ENCODE measurements around the gene PARVA. TPM values are rescaled to one million over a fixed set of nuclear protein-coding genes. Genes with fewer than 3 reads are reported as not detected.

Gene PARVA
- total RNA-seq, 2 experiments from 2014 or later, result 0.11 to 0.14 TPM

DNA sequence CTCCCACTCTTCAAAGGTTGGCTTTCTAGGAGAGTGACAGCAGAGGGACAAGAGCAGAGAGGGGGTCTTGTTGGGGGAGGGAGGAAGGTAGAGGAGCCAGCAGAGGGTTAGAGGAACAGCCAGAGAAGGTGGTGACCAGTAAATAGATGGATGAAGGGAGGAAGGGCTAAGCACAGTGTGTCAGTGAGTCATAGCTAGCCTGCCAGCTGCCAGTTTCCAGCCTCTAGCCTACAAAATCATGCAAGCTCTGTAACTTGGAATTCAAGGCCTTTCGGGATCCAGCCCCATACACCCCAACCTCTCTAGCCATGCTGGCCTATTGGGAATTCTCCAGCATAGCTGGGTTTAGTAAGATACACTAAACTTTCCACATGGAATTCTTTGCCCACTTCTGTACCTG is 149.4 kb downstream of the PARVA start:
- DNase-seq (no peak), ATAC-seq (no peak)
- CTCF ChIA-PET, result no interaction called here
- Mint-ChIP-seq H3K36me3 (ENCODE audit: low read depth) (no peaks in the 10 kb centered on the region), H3K4me1 (no peaks in the 10 kb centered on the region), H3K4me3 (no peak overlapping the region), H3K27me3 (peaks cover 2% of the 10 kb centered on the region), H3K27ac (no peak overlapping the region), H3K9me3 (ENCODE audit: low read depth) (no peaks in the 10 kb centered on the region)
- POLR2A ChIA-PET, result no interaction called here
- intact Hi-C loops (cut with DNase I, micrococcal nuclease), result no loop called here

DNA sequence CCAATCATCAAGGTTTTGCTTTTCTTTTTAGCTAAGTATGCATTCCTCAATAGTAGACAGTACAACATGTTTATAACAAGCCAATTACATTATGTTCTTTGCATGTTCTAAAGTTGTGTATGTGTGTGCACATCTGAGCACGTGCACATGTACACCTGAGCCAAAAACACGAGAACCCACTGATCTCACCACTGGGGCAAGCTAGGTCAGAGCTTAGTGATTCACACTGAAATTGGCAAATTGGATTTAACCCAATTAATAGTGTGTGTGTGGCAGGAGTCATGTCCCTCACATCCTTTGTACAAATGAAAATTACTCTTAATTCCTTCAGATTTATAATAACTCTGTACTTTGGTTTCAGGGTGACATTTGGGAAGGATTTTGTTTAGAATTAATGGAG is 151.1 kb downstream of the PARVA start:
- no peak overlapping the region for H3K27ac Mint-ChIP-seq
- ATAC-seq, result no peak

DNA sequence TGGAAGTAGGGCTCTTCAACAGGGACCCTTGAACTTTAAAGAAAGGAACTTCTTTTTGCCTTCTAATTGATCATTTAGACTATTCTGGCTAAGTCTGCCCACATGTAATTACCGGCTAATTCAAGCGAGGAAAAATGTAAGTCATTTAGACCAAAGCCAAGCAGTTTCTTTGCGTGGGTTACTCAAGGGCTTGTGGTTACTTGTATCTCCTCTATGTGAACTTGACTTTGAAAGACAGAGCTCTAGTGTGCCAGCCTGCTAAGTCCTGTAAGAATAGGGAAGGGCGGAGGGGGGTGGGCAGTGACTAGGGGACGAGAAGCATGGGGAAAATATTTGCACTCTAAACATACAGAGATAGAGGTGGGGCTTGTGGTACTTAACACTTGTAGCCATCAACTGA is 151.7 kb downstream of the PARVA start:
- CTCF ChIA-PET, result no interaction called here
- H3K36me3 Mint-ChIP-seq (ENCODE audit: low read depth), result no peaks in the 10 kb centered on the region
- H3K4me1 Mint-ChIP-seq, result no peaks in the 10 kb centered on the region
- no peaks in the 10 kb centered on the region for H3K9me3 Mint-ChIP-seq (ENCODE audit: low read depth)
- DNase-seq, result no peak
- intact Hi-C loops (cut with DNase I, micrococcal nuclease), result no loop called here
- no peak overlapping the region for H3K27ac Mint-ChIP-seq
- ATAC-seq, result no peak
- POLR2A ChIA-PET, result no interaction called here
- H3K4me3 Mint-ChIP-seq, result no peak overlapping the region
- H3K27me3 Mint-ChIP-seq, result no peaks in the 10 kb centered on the region

More for the DNA sequence above, 151.1 kb downstream of the PARVA start:
- H3K36me3 Mint-ChIP-seq (ENCODE audit: low read depth), result no peaks in the 10 kb centered on the region
- no peaks in the 10 kb centered on the region for H3K9me3 Mint-ChIP-seq (ENCODE audit: low read depth)
- intact Hi-C loops (cut with DNase I, micrococcal nuclease), result no loop called here
- CTCF ChIA-PET, result no interaction called here
- DNase-seq, result no peak
- no peak overlapping the region for H3K4me3 Mint-ChIP-seq
- no peaks in the 10 kb centered on the region for H3K27me3 Mint-ChIP-seq
- H3K4me1 Mint-ChIP-seq, result no peaks in the 10 kb centered on the region
- POLR2A ChIA-PET, result no interaction called here

DNA sequence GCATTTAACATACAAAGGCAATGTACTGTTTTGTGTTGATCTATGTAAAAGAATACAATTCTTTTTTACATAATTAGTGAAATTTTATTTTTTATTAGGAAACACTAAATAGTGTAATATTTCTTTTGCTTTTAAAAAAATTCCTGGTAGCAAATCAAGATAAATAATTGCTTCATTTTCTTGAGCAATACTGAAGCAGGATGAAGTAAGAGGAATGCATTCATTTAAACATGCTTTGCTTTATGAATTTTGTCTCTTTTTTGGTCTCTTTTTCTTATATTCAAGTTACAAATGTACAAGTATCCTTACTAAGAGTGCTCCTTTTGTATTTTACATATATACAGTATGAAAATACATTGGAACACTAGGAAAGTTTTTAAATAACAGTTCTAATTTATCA is 152.4 kb downstream of the PARVA start:
- Mint-ChIP-seq H3K9me3 (ENCODE audit: low read depth) (no peaks in the 10 kb centered on the region), H3K27me3 (no peaks in the 10 kb centered on the region), H3K4me1 (no peaks in the 10 kb centered on the region), H3K27ac (no peak overlapping the region), H3K4me3 (no peak overlapping the region), H3K36me3 (ENCODE audit: low read depth) (no peaks in the 10 kb centered on the region)
- no peak for ATAC-seq
- CTCF ChIA-PET, result no interaction called here
- intact Hi-C loops (cut with DNase I, micrococcal nuclease), result no loop called here
- POLR2A ChIA-PET, result no interaction called here
- no peak for DNase-seq

DNA sequence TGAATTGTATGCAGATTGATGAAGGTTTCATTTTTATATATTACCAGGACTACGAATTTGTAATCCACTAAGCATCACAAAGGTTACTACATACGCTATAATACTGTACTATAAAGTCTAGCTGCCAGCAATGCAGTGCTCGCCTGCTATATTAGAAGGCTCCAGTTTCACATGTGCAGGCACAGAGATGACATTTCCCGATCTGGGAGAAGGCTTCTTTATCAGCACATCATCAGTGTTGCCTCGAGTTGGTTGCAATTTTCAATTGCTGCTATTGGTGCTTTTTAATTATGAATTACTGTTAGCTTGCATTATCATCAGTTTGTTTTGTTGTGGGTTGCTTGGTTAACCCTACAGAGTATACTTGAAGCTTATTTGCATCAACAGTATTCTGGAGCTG is 153.6 kb downstream of the PARVA start:
- Mint-ChIP-seq H3K9me3 (ENCODE audit: low read depth) (no peaks in the 10 kb centered on the region), H3K27me3 (no peaks in the 10 kb centered on the region), H3K4me1 (no peaks in the 10 kb centered on the region), H3K27ac (no peak overlapping the region), H3K36me3 (ENCODE audit: low read depth) (no peaks in the 10 kb centered on the region), H3K4me3 (no peak overlapping the region)
- intact Hi-C loops (cut with DNase I, micrococcal nuclease), result no loop called here
- POLR2A ChIA-PET, result no interaction called here
- no peak for DNase-seq
- no peak for ATAC-seq
- CTCF ChIA-PET, result interaction anchor here (0.5 kb wide), 1 partner anchor 1618 kb away, joined by 3 read pairs; no protein-coding TSS in a partner anchor

DNA sequence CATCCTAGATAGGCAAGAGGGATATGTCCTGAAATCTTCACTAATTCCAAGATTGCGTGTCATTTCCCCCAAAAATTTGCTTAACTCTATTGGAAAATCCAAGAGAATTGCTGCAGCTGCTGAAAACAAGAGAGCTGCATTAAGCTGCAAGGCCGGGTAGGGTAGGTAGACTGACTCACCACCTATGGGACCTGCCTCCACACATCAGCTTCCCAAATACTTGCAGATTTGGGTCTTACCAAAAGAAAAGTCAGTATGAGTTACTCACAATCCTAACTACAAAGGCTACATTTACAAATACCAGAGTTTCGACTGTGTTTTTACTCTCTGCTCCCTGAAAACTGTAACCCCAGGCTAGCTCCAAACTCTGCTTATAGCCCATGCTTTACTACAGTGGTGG is 154.3 kb downstream of the PARVA start:
- no peak for DNase-seq
- Mint-ChIP-seq H3K9me3 (ENCODE audit: low read depth) (no peaks in the 10 kb centered on the region), H3K36me3 (ENCODE audit: low read depth) (no peaks in the 10 kb centered on the region), H3K4me3 (no peak overlapping the region), H3K4me1 (no peaks in the 10 kb centered on the region), H3K27me3 (peaks cover 4% of the 10 kb centered on the region), H3K27ac (no peak overlapping the region)
- no peak for ATAC-seq
- ChIA-PET POLR2A (no interaction called here), CTCF (interaction anchor here (0.5 kb wide), 2 partner anchors 913 to 1619 kb away, joined by 3 read pairs; no protein-coding TSS in a partner anchor)
- intact Hi-C loops (cut with DNase I, micrococcal nuclease), result no loop called here

DNA sequence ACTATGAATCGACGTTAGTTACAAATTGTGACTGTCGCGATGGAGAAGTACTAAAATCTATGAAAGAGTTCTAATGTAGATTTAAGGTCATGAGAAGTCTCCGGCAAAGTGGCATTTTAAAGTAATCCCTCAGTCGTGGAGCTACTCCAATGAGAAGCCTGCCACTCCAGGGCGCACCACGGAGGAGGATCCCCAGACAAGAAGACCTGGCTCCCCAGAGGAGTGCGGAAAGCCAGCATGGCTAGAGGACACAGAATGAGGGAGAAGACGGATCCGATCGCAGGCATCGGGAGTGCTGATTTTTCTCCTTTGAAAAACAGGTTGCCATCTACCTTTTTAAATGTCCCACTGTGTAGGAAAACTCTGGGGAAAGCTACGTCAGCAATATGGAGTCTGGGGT is 155.2 kb downstream of the PARVA start:
- ATAC-seq (no peak), DNase-seq (no peak)
- H3K27me3 Mint-ChIP-seq, result peaks cover 8% of the 10 kb centered on the region
- H3K9me3 Mint-ChIP-seq (ENCODE audit: low read depth), result no peaks in the 10 kb centered on the region
- H3K36me3 Mint-ChIP-seq (ENCODE audit: low read depth), result no peaks in the 10 kb centered on the region
- CTCF ChIA-PET, result no interaction called here
- no peaks in the 10 kb centered on the region for H3K4me1 Mint-ChIP-seq
- no peak overlapping the region for H3K27ac Mint-ChIP-seq
- POLR2A ChIA-PET, result no interaction called here
- intact Hi-C loops (cut with DNase I, micrococcal nuclease), result no loop called here
- H3K4me3 Mint-ChIP-seq, result no peak overlapping the region

DNA sequence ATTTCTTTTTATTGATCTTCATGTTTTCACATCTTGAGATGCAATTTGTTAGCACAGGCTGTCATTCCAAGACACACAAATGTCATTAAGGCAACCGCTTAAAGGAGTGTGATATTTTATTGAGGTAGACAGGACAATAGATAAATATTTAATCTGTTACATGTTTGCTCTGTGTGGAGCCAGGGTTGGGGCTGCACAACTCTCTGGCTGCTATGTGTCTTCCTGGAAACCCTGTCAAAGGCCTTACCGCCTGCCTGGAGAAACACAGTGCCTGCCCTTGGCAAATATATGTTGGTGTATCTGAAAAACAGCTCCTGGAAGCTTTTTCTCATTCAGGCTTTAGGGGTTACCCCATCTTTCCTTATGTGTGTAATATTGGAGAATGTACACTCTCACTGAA is 157.2 kb downstream of the PARVA start:
- Mint-ChIP-seq H3K27me3 (peaks cover 8% of the 10 kb centered on the region), H3K9me3 (ENCODE audit: low read depth) (no peaks in the 10 kb centered on the region), H3K4me1 (no peaks in the 10 kb centered on the region), H3K27ac (no peak overlapping the region), H3K36me3 (ENCODE audit: low read depth) (no peaks in the 10 kb centered on the region), H3K4me3 (no peak overlapping the region)
- ATAC-seq, result no peak
- POLR2A ChIA-PET, result no interaction called here
- intact Hi-C loops (cut with DNase I, micrococcal nuclease), result no loop called here
- no peak for DNase-seq
- CTCF ChIA-PET, result interaction anchor here (0.6 kb wide), 1 partner anchor 203 kb away, joined by 3 read pairs; no protein-coding TSS in a partner anchor

DNA sequence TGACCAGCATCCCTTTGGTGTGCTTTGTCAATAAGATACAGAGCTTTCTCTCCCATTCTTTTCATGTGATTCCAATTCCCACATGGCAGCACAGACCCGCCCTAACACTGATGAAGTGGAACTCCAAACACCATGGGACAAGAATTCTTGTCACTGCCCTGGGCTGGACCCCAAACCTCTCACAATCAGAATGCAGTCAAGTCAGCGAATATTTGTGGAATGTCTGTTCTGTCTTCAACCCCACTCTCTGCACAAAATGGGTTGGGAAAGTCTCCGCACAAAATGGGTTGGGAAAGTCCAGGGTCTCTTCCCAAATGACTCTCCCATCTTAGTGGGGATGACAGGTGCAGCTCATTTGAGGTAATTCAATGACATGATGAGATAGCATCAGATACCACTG is 157.9 kb downstream of the PARVA start:
- DNase-seq (no peak), ATAC-seq (no peak)
- intact Hi-C loops (cut with DNase I, micrococcal nuclease), result no loop called here
- no peak overlapping the region for H3K4me3 Mint-ChIP-seq
- H3K27ac Mint-ChIP-seq, result no peak overlapping the region
- ChIA-PET CTCF (no interaction called here), POLR2A (no interaction called here)
- H3K36me3 Mint-ChIP-seq (ENCODE audit: low read depth), result no peaks in the 10 kb centered on the region
- peaks cover 8% of the 10 kb centered on the region for H3K27me3 Mint-ChIP-seq
- H3K9me3 Mint-ChIP-seq (ENCODE audit: low read depth), result no peaks in the 10 kb centered on the region
- H3K4me1 Mint-ChIP-seq, result no peaks in the 10 kb centered on the region

DNA sequence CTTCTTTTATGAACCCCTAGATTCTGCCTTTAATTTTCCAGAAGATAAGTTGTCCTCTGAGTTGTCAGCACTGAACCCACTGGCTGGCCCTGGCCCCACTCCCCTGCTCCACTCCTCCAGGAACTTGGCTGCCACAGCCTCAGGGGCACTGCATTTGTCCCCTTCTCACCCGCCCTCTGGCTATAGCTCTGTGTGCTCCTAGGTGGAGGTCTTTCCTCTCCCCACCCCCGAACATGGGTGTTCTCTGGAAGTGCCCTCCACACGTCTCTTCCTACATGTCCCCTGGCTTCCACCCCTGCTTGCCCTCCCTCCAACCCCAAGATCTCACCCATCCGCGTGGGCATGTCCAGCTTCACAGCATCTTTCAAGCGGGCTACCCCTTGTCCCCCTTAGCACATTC is 159.2 kb downstream of the PARVA start:
- no peak for DNase-seq
- POLR2A ChIA-PET, result no interaction called here
- Mint-ChIP-seq H3K4me3 (no peak overlapping the region), H3K36me3 (ENCODE audit: low read depth) (no peaks in the 10 kb centered on the region), H3K27me3 (peaks cover 8% of the 10 kb centered on the region), H3K9me3 (ENCODE audit: low read depth) (no peaks in the 10 kb centered on the region), H3K4me1 (no peaks in the 10 kb centered on the region), H3K27ac (no peak overlapping the region)
- CTCF ChIA-PET, result interaction anchor here (1.0 kb wide), 1 partner anchor 30 kb away, joined by 3 read pairs; no protein-coding TSS in a partner anchor
- intact Hi-C loops (cut with DNase I, micrococcal nuclease), result no loop called here
- ATAC-seq, result no peak

DNA sequence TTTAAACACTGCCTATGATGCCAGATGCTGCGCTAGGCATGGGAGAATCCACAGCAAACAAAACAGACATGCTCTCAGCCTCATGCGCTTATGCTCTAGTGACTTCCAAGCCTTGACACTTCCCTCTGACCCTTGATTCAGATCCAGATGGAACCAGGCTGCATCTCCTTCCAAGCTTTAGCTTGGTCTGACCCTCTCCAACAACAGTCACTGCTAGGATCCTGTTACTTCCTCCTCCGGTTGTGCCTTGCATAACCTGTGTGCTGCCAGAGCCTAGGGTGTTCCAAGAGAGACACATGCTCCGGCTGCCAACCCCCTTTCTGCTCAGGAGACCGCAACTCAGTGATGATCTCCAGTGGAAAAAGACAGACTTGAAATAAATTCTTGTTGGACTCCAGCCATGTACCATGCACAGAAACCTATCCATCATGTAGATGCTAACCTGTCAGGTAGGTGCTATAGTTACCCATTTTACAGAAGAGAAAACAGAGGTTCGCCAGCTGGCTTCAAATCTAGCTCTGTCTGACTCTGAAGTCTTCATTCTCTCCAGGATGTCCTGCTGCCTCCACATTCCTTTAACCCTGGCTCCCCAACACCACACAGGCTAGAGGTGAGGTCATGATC is 160.5 kb downstream of the PARVA start:
- DNase-seq, result no peak
- CTCF ChIA-PET, result no interaction called here
- Mint-ChIP-seq H3K27me3 (peaks cover 8% of the 10 kb centered on the region), H3K4me1 (no peaks in the 10 kb centered on the region), H3K27ac (no peak overlapping the region), H3K36me3 (ENCODE audit: low read depth) (no peaks in the 10 kb centered on the region), H3K4me3 (no peak overlapping the region), H3K9me3 (ENCODE audit: low read depth) (no peaks in the 10 kb centered on the region)
- POLR2A ChIA-PET, result no interaction called here
- ATAC-seq, result no peak
- intact Hi-C loops (cut with DNase I, micrococcal nuclease), result no loop called here

DNA sequence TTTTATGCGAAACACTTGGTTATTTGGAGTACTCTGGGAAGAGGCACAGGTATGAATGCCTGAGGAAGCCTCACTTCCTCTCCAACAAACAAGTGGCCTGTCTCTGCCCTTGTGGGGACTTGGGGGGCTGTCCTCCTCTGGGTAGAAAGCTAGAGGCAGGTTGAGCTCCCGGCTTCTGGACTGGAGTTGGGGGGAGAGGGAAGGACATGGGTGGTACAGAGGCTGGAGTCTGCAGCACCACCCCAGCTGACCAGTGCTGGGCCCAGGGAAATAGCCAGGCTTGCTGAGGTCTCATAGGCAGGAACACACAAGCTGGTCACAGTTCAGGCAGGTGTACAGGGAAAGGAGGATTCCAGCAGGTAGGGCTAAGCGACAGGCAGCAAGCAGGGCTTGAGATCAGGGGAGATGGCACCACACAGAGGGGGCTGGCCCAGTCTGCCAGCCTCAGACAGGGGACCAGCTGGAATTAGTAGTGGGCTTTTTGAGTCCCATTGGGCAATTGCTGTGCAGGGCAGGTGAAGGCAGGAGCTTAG is 161.6 kb downstream of the PARVA start:
- no peaks in the 10 kb centered on the region for H3K36me3 Mint-ChIP-seq (ENCODE audit: low read depth)
- DNase-seq (no peak), ATAC-seq (no peak)
- no peaks in the 10 kb centered on the region for H3K9me3 Mint-ChIP-seq (ENCODE audit: low read depth)
- H3K4me3 Mint-ChIP-seq, result no peak overlapping the region
- ChIA-PET CTCF (no interaction called here), POLR2A (no interaction called here)
- H3K4me1 Mint-ChIP-seq, result no peaks in the 10 kb centered on the region
- peaks cover 15% of the 10 kb centered on the region for H3K27me3 Mint-ChIP-seq
- intact Hi-C loops (cut with DNase I, micrococcal nuclease), result no loop called here
- H3K27ac Mint-ChIP-seq, result no peak overlapping the region

DNA sequence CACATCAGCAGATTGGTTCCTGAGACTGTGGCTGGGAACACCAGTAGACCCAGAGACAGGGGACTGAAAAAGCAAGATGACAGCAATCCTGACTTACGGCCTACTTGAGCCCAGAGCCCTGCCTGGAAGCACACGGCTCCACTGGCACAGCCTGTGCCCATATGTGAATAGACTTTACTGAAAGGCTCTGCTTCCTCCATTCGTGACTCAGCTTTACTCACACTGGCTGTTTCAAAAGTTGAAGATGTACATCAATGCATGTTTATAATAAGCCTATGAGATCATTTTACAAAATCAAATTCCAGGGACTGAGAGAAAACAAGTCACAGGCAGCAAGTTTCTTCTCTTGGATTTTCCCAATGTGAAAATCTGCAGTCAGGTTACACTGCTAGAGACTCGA is 162.2 kb downstream of the PARVA start:
- no peaks in the 10 kb centered on the region for H3K36me3 Mint-ChIP-seq (ENCODE audit: low read depth)
- peaks cover 15% of the 10 kb centered on the region for H3K27me3 Mint-ChIP-seq
- no peaks in the 10 kb centered on the region for H3K9me3 Mint-ChIP-seq (ENCODE audit: low read depth)
- intact Hi-C loops (cut with DNase I, micrococcal nuclease), result no loop called here
- ChIA-PET CTCF (no interaction called here), POLR2A (no interaction called here)
- DNase-seq (no peak), ATAC-seq (no peak)
- H3K4me1 Mint-ChIP-seq, result no peaks in the 10 kb centered on the region
- no peak overlapping the region for H3K4me3 Mint-ChIP-seq
- no peak overlapping the region for H3K27ac Mint-ChIP-seq

Data from activated CD4-positive, alpha-beta T cell treated with anti-CD3 and anti-CD28 coated beads for 36 hours (primary cell).